Fibroblast of lung (primary cell): Measurements from ENCODE around the gene QRICH2. TPM values are rescaled to one million over a fixed set of nuclear protein-coding genes. Genes with fewer than 3 reads are reported as not detected.
A peak's percentile ranks its signal among the peaks of the same experiment; 100 is the strongest.

Experiments
- DNase-seq, 2 donors: peaks; one replicate each; pipeline versions ENCODE4 v3.0.0 to v3.0.0-alpha.2; 2010; ENCODE audit warnings: low read depth in 2 of 2
- H2AFZ ChIP-seq: 2 replicates; pipeline ENCODE4 v1.5.1; 2012; ENCODE audit warnings: low read length, control low read depth, inconsistent platforms
- H3K27ac ChIP-seq: 2 replicates; pipeline ENCODE4 v1.5.1; 2011; ENCODE audit warnings: low read length, control low read depth; ENCODE audit not compliant: insufficient read depth
- H3K27me3 ChIP-seq: 2 replicates; pipeline ENCODE4 v1.5.1; 2011; ENCODE audit warnings: mild to moderate bottlenecking, low read length; ENCODE audit not compliant: control insufficient read depth, insufficient read depth
- H3K36me3 ChIP-seq: 2 replicates; pipeline ENCODE4 v1.5.1; 2011; ENCODE audit warnings: low read length; ENCODE audit not compliant: control insufficient read depth, insufficient read depth
- H3K4me1 ChIP-seq: 2 replicates; pipeline ENCODE4 v1.5.1; 2011; ENCODE audit warnings: low read length; ENCODE audit not compliant: control insufficient read depth, insufficient read depth; ENCODE audit errors: extremely low read depth
- H3K4me2 ChIP-seq: 2 replicates; pipeline ENCODE4 v1.5.1; 2011; ENCODE audit warnings: low read length, control low read depth; ENCODE audit not compliant: insufficient read depth; ENCODE audit errors: extremely low read depth
- H3K4me3 ChIP-seq, 4 experiments: fragments of 200-600 bp in 1 of 4; sonication (generic) in 1 of 4; replicated peaks in 1 of 4; 2 replicates each; pipeline ENCODE4 v1.5.1; 2011 to 2016; ENCODE audit warnings: low read length in 4 of 4, low read depth in 3 of 4, mild to moderate bottlenecking in 3 of 4, control low read depth in 2 of 4, inconsistent platforms in 1 of 4, mixed read lengths in 1 of 4; ENCODE audit not compliant: insufficient read depth in 1 of 4; ENCODE audit errors: control extremely low read depth in 1 of 4
- H3K79me2 ChIP-seq: 2 replicates; pipeline ENCODE4 v1.5.1; 2012; ENCODE audit warnings: mild to moderate bottlenecking, low read length, inconsistent platforms; ENCODE audit not compliant: control insufficient read depth, insufficient read depth
- H3K9ac ChIP-seq: 2 replicates; pipeline ENCODE4 v1.5.1; 2011; ENCODE audit warnings: mild to moderate bottlenecking, low read length, control low read depth; ENCODE audit not compliant: insufficient read depth
- H3K9me3 ChIP-seq: 2 replicates; pipeline ENCODE4 v1.5.1; 2012; ENCODE audit warnings: low read depth, low read length; ENCODE audit not compliant: control insufficient read depth, insufficient read depth
- H4K20me1 ChIP-seq: 2 replicates; pipeline ENCODE4 v1.5.1; 2011; ENCODE audit warnings: low read length; ENCODE audit not compliant: control insufficient read depth, insufficient read depth; ENCODE audit errors: extremely low read depth
- CTCF ChIP-seq, 2 donors: IDR thresholded peaks in 1 of 2; conservative IDR thresholded peaks in 1 of 2; 1 replicate in 1 of 2; 2 replicates in 1 of 2; pipeline ENCODE4 v1.5.1; 2011 to 2012; ENCODE audit warnings: low read length in 2 of 2, control low read depth in 1 of 2, inconsistent platforms in 1 of 2, low read depth in 1 of 2, mild to moderate bottlenecking in 1 of 2
- EZH2 ChIP-seq: IDR thresholded peaks from 2 replicates; pipeline ENCODE4 v1.5.1; 2012; ENCODE audit warnings: low read length, control low read depth, mild to moderate bottlenecking; ENCODE audit errors: missing control alignments
- polyA plus RNA-seq, 2 donors: library from polyadenylated mRNA; depleted of rRNA in 1 of 2; stranded (reverse) in 1 of 2; unstranded in 1 of 2; fragments of >200 nt; gene quantifications; 2 replicates each; pipeline ENCODE4 v1.2.1, GENCODE V29; 2011 to 2012; ENCODE audit warnings: missing spikeins in 1 of 2
- total RNA-seq: library from RNA; depleted of rRNA; stranded (reverse); fragments of >200 nt; gene quantifications from 2 replicates; pipeline ENCODE4 v1.2.1, GENCODE V29; 2014

The QRICH2 gene
- total and polyA plus RNA-seq, 2 donors (not counting 1 experiment from before 2014, with no cell fraction given): 0.26 to 4.3 TPM

- Histone ChIP-seq H3K27ac (no peak within 1 kb of the TSS), H3K4me1 (no peaks in the 10 kb centered on the region), H3K9ac (peak within 1 kb of the TSS; percentile 54), H4K20me1 (no peaks in the 10 kb centered on the region), H2AFZ (peak within 1 kb of the TSS; percentile 81), H3K9me3 (no peaks in the 10 kb centered on the region), H3K79me2 (no peaks in the 10 kb centered on the region), H3K4me2 (peak within 1 kb of the TSS; percentile 100), H3K27me3 (peaks cover 10% of the 10 kb centered on the region), H3K36me3 (no peaks in the 10 kb centered on the region), H3K4me3 (peak within 1 kb of the TSS; percentile 60 to 73 (median 62))
- TF ChIP-seq CTCF (conservative IDR thresholded peaks at IDR 0.05 in 1 of 2, IDR thresholded peaks at IDR 0.05 in 1 of 2; ENCODE audit: low read depth in 1 of 2, low read length in 2 of 2) (no peak), EZH2 (peak; percentile 51)
- peak; percentile 43 to 57 for DNase-seq
Measured at GRCh38 chr17:76240461-76241203, 67.4 kb downstream of the QRICH2 start, which contains the start of gene RNF157. Gene RNF157, minus strand, starts transcription at chr17:76240493. Its CDS starts 253 bp downstream, at chr17:76240240.

- H3K4me2 ChIP-seq: peak overlapping the region; percentile 65
- H3K9ac ChIP-seq: no peak overlapping the region
- H3K79me2 ChIP-seq: no peaks in the 10 kb centered on the region
- H2AFZ ChIP-seq: no peak overlapping the region
- no peak for DNase-seq
- H3K27me3 ChIP-seq: peaks cover 10% of the 10 kb centered on the region
- H4K20me1 ChIP-seq: no peaks in the 10 kb centered on the region
- H3K36me3 ChIP-seq: no peaks in the 10 kb centered on the region
- TF ChIP-seq EZH2 (peak; percentile 90), CTCF (conservative IDR thresholded peaks at IDR 0.05 in 1 of 2, IDR thresholded peaks at IDR 0.05 in 1 of 2; ENCODE audit: low read depth in 1 of 2, low read length in 2 of 2) (no peak)
- H3K27ac ChIP-seq: no peak overlapping the region
- no peaks in the 10 kb centered on the region for H3K9me3 ChIP-seq
- peak overlapping the region in 2 of 4 experiments; percentile 21 to 47 for H3K4me3 ChIP-seq
- no peaks in the 10 kb centered on the region for H3K4me1 ChIP-seq
Measured at GRCh38 chr17:76239538-76240274, 68.4 kb downstream of the QRICH2 start.

GRCh38 chr17:76238847-76239537 lies 69.1 kb downstream of the QRICH2 start:
- Histone ChIP-seq H3K4me1 (no peaks in the 10 kb centered on the region), H4K20me1 (no peaks in the 10 kb centered on the region), H3K9me3 (no peaks in the 10 kb centered on the region), H3K79me2 (no peaks in the 10 kb centered on the region), H3K27ac (no peak overlapping the region), H3K9ac (no peak overlapping the region), H3K27me3 (peaks cover 9% of the 10 kb centered on the region), H2AFZ (no peak overlapping the region), H3K4me3 (no peak overlapping the region), H3K4me2 (no peak overlapping the region), H3K36me3 (no peaks in the 10 kb centered on the region)
- TF ChIP-seq CTCF (conservative IDR thresholded peaks at IDR 0.05 in 1 of 2, IDR thresholded peaks at IDR 0.05 in 1 of 2; ENCODE audit: low read depth in 1 of 2, low read length in 2 of 2) (no peak), EZH2 (peak; percentile 76)
- no peak for DNase-seq
